Stimulated activated naive CD8-positive, alpha-beta T cell treated with anti-CD3 and anti-CD28 coated beads, Interleukin-15, amount 100 ng/mL, for 72 hours (primary cell): Measurements from ENCODE around the gene GDF9.
A peak's percentile ranks its signal among the peaks of the same experiment; 100 is the strongest.

ENCODE experiments used
- ATAC-seq: fragments of 150-1000 bp; cut with Tn5 transposase; 2 replicates; pipeline ENCODE4 v1.10.0; 2021; ENCODE audit warnings: mild to moderate bottlenecking, moderate library complexity
- DNase-seq, 2 donors: peaks; one replicate each; pipeline ENCODE4 v3.0.0; 2021 to 2022
- H3K27ac Mint-ChIP-seq, 2 donors: one replicate each; pipeline ENCODE4 v1.8.0; 2022; ENCODE audit warnings: mild to moderate bottlenecking in 2 of 2, mixed read lengths in 2 of 2, moderate library complexity in 2 of 2
- H3K27me3 Mint-ChIP-seq: one replicate; pipeline ENCODE4 v1.8.0; 2022; ENCODE audit warnings: mixed read lengths
- H3K4me1 Mint-ChIP-seq: one replicate; pipeline ENCODE4 v1.8.0; 2022; ENCODE audit warnings: mild to moderate bottlenecking, mixed read lengths
- H3K4me3 Mint-ChIP-seq, 2 donors: one replicate each; pipeline ENCODE4 v1.8.0; 2022; ENCODE audit warnings: mild to moderate bottlenecking in 2 of 2, mixed read lengths in 2 of 2, moderate library complexity in 1 of 2
- H3K9me3 Mint-ChIP-seq, 2 donors: one replicate each; pipeline ENCODE4 v1.8.0; 2022; ENCODE audit warnings: mixed read lengths in 2 of 2

GDF9 gene

DNA sequence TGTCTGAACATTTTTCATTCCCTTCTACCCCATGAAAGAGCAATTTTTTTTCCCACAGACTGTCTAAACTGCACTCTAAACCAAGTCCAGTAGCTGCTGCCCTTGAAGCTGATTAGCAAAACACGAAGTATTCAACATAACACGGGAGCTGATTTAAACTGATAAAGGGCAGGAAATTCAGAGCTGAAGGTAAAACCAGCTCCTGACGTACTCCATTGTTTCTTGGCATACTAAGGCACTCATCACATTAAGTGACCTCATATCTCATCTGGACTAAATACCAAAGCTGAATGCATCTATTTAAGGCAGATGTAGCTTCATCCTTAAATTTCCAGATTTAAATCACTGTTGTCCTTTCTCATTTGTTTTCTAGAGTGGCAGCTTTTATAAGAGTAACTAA lies 12.0 kb downstream of the GDF9 start:
- Mint-ChIP-seq H3K4me3 (no peak overlapping the region), H3K4me1 (no peaks in the 10 kb centered on the region), H3K27ac (no peak overlapping the region), H3K9me3 (no peaks in the 10 kb centered on the region), H3K27me3 (no peaks in the 10 kb centered on the region)
- DNase-seq: no peak
- no peak for ATAC-seq

DNA sequence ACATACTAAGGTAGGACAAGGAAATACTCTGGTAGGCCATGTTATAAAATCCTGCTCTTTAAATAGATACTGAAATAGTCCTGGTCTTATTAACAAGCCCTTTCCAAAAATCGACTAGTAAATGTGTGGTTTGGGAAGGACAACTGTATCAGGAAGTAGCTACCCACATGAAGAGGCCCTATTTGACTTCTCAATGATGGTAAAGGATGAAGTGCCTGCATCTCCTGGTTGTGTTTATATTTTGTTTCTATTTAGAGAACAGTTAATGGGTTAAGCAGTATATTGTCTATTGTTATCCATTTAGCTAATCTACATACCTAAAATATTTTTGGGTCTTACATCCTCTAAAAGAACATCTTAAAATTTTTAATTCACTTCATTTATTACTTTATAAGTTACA lies 12.5 kb downstream of the GDF9 start:
- no peak for DNase-seq
- ATAC-seq: no peak
- Mint-ChIP-seq H3K27me3 (no peaks in the 10 kb centered on the region), H3K4me3 (no peak overlapping the region), H3K9me3 (no peaks in the 10 kb centered on the region), H3K27ac (no peak overlapping the region), H3K4me1 (no peaks in the 10 kb centered on the region)

DNA sequence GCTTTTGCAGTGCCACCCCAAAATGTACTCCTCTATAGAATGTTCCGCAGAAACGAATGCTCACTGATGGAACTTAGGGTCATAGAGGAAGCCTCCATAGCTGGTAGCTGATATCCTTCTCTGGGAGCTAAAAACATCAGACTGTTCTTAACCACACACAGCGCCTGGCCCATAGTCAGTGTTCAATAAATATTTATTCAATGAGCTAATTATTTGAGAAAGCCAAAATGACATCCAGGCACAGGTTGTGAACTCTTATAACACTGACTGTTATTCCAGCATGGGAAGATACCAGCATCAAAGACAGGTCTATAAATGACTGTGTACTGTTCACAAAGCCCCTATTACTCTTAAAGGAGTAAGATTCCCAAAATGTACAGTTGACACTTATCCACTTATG lies 12.9 kb downstream of the GDF9 start:
- Mint-ChIP-seq H3K9me3 (no peaks in the 10 kb centered on the region), H3K4me3 (no peak overlapping the region), H3K27me3 (no peaks in the 10 kb centered on the region), H3K27ac (no peak overlapping the region), H3K4me1 (no peaks in the 10 kb centered on the region)
- ATAC-seq: no peak
- DNase-seq: no peak

DNA sequence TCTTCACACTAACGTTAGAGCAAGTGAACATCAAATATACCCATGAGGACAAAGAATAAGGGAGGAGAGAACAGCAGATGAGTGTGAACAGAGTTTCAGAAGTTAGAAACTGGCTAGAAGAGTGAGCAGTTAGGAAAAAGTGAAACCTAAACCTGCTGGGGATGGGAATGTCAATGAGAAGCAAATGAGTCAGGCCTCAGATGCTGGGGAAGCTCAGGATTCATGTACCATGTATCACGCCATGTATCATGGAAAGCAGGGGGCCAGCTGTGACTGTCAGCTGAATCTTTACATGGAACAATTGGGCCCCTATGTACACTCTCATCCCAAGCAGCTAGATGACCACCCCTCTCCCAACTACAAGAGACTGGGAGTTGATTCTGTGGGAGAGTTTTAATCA lies 16.2 kb downstream of the GDF9 start:
- DNase-seq: no peak
- H3K9me3 Mint-ChIP-seq: no peaks in the 10 kb centered on the region
- no peaks in the 10 kb centered on the region for H3K27me3 Mint-ChIP-seq
- H3K4me3 Mint-ChIP-seq: no peak overlapping the region
- ATAC-seq: no peak
- no peaks in the 10 kb centered on the region for H3K4me1 Mint-ChIP-seq
- no peak overlapping the region for H3K27ac Mint-ChIP-seq

DNA sequence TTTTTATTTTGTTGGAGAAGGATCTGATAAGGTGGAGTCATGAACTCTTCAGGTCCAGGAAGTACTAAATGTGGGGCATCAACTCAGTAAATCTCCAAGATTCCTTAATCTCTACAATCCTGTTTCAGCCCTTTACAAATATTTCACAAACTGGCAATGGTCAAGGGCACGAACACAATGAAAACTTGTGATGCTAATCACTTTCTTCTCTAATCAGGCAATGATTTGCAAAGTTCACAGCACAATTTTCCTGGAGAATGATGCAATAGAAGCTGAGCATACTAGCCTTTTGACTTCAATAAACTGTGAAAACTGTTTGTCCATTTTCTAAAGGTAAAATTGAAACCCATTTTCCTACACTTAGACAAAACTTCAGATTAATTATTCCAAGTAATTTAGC lies 16.9 kb downstream of the GDF9 start:
- Mint-ChIP-seq H3K27me3 (no peaks in the 10 kb centered on the region), H3K27ac (no peak overlapping the region), H3K4me1 (no peaks in the 10 kb centered on the region), H3K4me3 (no peak overlapping the region), H3K9me3 (no peaks in the 10 kb centered on the region)
- ATAC-seq: no peak
- no peak for DNase-seq

DNA sequence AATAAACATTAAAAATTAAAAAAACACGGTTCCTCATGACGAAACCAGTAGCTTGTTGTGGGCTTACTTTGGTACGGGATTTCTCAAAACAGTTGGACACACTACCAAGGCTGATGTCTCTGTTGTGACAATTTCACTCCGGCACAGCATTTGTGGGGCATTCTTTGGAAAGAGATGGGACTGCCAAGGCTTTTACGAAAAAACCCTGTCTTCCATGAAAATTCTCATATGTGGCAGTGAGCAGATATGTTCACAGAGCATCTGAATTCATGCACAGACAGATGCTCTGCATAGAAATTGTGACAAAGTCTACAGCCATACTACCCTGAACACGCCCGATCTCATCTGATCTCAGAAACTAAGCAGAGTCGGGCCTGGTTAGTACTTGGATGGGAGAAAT lies 18.0 kb downstream of the GDF9 start:
- no peaks in the 10 kb centered on the region for H3K9me3 Mint-ChIP-seq
- no peaks in the 10 kb centered on the region for H3K27me3 Mint-ChIP-seq
- no peak for DNase-seq
- ATAC-seq: no peak
- H3K4me1 Mint-ChIP-seq: no peaks in the 10 kb centered on the region
- no peak overlapping the region for H3K27ac Mint-ChIP-seq
- H3K4me3 Mint-ChIP-seq: no peak overlapping the region

DNA sequence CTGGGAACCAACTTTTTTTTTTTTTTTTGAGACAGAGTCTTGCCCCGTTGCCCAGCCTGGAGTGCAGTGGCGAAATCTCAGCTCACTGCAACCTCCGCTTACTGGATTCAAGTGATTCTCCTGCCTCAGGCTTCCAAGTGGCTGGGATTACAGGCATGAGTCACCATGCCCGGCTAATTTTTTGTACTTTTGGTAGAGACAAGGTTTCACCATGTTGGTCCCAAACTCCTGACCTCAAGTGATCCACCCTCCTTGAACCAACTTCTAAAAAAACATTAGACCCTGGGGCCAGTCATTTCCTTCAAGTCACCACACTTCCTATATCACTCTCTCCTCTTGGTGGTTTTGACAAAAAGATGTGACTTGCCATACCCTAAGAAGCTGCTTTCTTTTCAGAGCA lies 25.0 kb downstream of the GDF9 start:
- no peaks in the 10 kb centered on the region for H3K9me3 Mint-ChIP-seq
- peak; percentile 64 for ATAC-seq
- no peak for DNase-seq
- peak overlapping the region in 1 of 2 donors; percentile 55 for H3K27ac Mint-ChIP-seq
- H3K27me3 Mint-ChIP-seq: no peaks in the 10 kb centered on the region
- no peak overlapping the region for H3K4me3 Mint-ChIP-seq
- H3K4me1 Mint-ChIP-seq: no peaks in the 10 kb centered on the region

DNA sequence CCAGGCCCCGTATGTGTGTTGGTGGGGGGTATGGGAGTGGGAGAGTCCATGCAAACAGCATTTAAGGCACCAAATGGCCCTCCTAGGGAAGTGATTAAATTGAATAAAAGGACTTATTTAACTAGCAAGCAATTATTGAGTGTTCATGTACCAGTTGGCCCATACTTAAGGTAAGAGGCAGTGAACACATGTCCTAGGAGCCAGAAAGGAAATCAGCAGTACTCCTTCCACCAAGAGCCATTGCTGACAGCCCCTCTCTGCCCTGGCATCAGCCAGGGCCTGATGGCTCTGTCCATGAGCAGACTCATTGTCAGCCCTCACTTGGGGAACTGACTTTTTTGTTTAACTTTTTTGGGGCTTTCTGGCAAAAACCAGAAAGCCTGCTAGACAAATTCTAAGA lies 25.4 kb downstream of the GDF9 start:
- ATAC-seq (no peak), DNase-seq (no peak)
- peak overlapping the region in 1 of 2 donors; percentile 5 for H3K27ac Mint-ChIP-seq
- no peaks in the 10 kb centered on the region for H3K4me1 Mint-ChIP-seq
- H3K9me3 Mint-ChIP-seq: no peaks in the 10 kb centered on the region
- H3K4me3 Mint-ChIP-seq: no peak overlapping the region
- no peaks in the 10 kb centered on the region for H3K27me3 Mint-ChIP-seq

DNA sequence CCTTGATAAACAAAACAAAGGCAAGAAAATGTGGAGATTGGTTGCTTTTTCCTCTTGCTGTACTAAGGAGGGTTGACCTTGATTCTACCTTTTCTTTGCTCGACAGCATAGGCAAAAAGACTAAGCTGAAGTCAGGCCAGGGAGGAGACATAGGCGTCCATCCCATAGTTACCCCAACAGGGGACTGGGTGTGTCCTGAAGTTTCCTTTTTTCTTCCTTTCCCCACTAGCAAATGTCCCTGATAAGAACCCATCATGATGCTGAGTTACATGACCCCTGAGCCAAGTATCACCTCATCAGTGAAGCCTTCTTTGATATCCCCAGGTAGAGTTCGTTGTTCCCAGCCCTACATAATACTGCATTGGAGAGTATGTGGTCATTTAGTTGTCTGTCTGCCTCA lies 26.0 kb downstream of the GDF9 start:
- Mint-ChIP-seq H3K4me3 (no peak overlapping the region), H3K4me1 (no peaks in the 10 kb centered on the region), H3K27me3 (no peaks in the 10 kb centered on the region), H3K9me3 (no peaks in the 10 kb centered on the region), H3K27ac (no peak overlapping the region)
- ATAC-seq (no peak), DNase-seq (no peak)

DNA sequence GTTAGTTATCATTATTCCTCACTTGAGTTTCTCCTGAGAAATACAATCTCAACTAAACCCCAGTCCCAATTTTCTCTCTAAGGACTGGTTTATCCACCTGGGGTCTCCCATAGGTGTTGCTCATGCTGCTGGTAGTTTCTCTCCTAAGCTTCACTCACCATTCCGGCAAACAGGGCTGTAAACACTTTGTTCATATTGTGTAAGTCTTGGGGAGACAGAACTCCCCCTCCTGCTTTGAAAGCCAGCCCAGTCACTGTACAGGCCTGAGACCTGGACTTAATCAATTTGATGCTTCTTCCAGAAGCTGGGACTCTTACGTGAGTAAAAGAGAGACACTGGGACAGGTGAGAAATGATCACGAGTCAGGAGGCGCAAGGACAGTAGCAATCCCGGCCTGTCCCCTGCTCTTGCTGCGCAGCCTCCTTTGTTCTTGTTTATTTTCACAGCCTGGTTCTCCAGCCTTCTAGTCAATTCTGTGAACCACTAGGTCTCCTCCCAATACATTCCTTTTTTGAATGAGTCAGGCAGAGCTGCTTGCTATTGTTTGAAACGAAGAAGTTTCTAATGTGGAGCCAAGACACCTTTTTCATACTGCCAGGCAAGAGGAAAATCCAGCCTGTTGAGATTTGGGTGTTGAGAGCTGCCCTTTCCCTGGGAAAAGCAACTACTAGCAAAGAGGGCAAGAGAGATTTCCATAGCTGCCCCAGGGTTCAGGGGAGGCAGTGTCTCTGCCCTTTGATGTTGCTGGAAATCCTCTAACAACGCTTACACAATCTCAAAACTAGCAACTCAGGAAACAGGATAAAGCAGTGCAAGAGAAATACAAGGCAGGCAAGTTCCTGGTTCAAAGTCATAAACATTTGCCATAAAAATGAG lies 26.6 kb downstream of the GDF9 start:
- no peaks in the 10 kb centered on the region for H3K4me1 Mint-ChIP-seq
- no peaks in the 10 kb centered on the region for H3K27me3 Mint-ChIP-seq
- no peaks in the 10 kb centered on the region for H3K9me3 Mint-ChIP-seq
- no peak overlapping the region for H3K4me3 Mint-ChIP-seq
- DNase-seq: no peak
- no peak overlapping the region for H3K27ac Mint-ChIP-seq
- ATAC-seq: no peak

DNA sequence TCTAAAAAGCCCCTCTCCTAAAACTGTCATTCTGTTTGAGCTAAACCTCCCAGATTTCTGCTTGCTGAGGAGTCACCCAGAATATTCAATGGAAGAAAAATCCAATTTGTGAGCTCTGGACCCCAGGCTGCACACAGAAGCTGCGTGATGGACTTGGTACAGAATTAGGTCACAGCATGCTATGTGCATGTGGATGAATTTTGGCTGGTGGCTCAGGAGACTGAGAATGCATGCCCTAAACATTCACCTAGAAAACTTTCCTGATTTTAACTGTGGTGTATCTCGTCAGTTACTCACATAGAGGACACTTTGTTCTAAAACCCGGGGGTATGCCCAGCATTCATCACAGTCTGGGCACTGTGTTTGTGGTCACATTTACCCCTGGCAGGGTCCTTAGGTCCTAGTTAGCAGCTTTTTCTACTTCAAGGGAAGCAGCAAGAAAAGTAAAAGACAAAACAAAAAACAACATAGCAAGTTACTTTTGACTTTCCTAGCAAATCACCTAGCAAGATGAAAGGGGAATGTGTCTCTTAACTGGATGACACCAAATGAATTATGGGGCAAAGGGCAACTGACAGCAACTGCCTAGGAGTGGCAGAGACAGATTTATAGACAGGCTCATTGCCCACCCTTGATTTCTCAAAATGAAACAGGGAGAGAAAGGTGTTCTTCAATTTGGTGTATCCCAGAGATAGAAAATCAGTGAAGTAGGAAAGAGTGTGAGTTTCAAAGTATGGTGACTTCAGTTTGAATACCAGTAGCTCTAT lies 27.6 kb downstream of the GDF9 start:
- H3K9me3 Mint-ChIP-seq: no peaks in the 10 kb centered on the region
- ATAC-seq (no peak), DNase-seq (no peak)
- no peak overlapping the region for H3K27ac Mint-ChIP-seq
- no peaks in the 10 kb centered on the region for H3K27me3 Mint-ChIP-seq
- H3K4me3 Mint-ChIP-seq: no peak overlapping the region
- no peaks in the 10 kb centered on the region for H3K4me1 Mint-ChIP-seq

DNA sequence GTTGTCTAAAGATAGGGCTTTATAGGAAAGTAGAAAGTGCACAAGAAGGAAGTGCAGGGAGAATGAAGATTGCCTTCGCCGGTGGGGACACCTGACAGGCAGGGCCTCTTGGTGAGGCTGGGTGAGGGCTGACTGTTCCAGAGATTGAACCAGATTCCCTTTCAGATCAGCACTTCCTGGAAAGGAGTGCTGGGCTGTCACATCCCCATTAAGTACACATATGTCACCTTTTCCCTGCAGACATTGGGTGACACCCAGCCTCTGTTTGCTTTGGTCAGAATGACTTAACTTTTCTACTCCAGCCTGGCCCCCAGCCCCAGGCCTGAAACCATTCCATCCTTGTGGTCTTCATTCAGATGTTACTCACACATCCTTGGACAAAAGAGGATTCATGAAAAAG lies 28.4 kb downstream of the GDF9 start:
- no peak for DNase-seq
- Mint-ChIP-seq H3K9me3 (no peaks in the 10 kb centered on the region), H3K27ac (no peak overlapping the region), H3K27me3 (peaks cover 4% of the 10 kb centered on the region), H3K4me3 (no peak overlapping the region), H3K4me1 (no peaks in the 10 kb centered on the region)
- ATAC-seq: no peak

DNA sequence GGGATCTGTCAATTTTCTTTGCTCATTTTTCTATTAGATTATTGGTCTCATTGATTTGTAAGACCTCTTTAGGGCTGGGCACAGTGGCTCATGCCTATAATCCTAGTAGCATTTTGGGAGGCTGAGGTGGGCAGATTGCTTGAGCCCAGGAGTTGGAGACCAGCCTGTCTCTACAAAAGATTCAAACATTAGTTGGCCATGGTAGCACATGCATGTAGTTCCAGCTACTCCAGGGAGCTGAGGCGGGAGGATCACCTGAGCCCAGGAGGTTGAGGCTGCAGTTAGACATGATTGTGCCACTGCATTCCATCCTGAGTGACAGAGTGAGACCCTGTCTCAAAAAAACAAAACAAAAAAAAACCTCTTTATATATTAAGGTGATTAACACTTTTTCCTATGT lies 29.4 kb downstream of the GDF9 start:
- Mint-ChIP-seq H3K9me3 (no peaks in the 10 kb centered on the region), H3K27me3 (peaks cover 9% of the 10 kb centered on the region), H3K4me3 (no peak overlapping the region), H3K4me1 (no peaks in the 10 kb centered on the region), H3K27ac (no peak overlapping the region)
- ATAC-seq: no peak
- no peak for DNase-seq

DNA sequence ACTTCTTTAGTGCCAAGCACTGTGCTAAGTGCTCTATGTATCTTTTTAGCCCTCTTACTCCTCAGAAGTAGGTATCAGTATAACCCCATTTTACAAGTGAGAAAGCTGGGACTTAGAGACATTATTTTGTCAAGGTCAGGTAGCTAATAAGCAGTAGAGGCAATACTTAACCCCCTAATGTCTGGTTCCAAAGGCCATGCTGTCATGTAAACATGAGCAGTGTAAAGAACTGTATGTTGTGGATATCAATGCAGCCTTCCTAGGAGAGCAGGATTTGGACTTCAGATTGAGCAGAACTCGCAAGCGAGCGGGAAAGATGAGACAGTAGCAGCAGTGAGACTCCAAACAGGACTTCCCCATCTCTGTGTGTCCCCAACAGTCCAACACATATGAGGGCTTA lies 32.2 kb downstream of the GDF9 start:
- peaks cover 31% of the 10 kb centered on the region for H3K27me3 Mint-ChIP-seq
- H3K27ac Mint-ChIP-seq: no peak overlapping the region
- DNase-seq (no peak), ATAC-seq (no peak)
- H3K9me3 Mint-ChIP-seq: no peaks in the 10 kb centered on the region
- H3K4me1 Mint-ChIP-seq: peaks cover 17% of the 10 kb centered on the region
- H3K4me3 Mint-ChIP-seq: no peak overlapping the region

DNA sequence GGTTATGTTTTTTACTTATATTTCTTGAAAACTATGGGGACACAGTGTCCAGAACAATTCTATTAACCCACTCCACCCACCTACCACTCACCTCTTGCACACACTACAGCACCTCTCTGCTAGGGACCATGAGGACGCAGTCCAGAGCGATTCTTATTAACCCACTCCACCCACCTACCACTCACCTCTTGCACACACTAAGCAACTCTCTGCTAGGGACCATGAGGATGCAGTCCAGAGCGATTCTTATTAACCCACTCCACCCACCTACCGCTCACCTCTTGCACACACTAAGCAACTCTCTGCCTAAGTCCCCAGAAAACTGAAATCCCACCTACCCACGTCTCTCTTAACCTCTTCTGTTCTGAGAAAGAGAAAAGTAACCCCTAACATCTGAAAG lies 33.7 kb downstream of the GDF9 start:
- H3K4me1 Mint-ChIP-seq: peaks cover 23% of the 10 kb centered on the region
- no peak overlapping the region for H3K27ac Mint-ChIP-seq
- no peak overlapping the region for H3K4me3 Mint-ChIP-seq
- ATAC-seq (no peak), DNase-seq (no peak)
- no peaks in the 10 kb centered on the region for H3K9me3 Mint-ChIP-seq
- peaks cover 45% of the 10 kb centered on the region for H3K27me3 Mint-ChIP-seq

DNA sequence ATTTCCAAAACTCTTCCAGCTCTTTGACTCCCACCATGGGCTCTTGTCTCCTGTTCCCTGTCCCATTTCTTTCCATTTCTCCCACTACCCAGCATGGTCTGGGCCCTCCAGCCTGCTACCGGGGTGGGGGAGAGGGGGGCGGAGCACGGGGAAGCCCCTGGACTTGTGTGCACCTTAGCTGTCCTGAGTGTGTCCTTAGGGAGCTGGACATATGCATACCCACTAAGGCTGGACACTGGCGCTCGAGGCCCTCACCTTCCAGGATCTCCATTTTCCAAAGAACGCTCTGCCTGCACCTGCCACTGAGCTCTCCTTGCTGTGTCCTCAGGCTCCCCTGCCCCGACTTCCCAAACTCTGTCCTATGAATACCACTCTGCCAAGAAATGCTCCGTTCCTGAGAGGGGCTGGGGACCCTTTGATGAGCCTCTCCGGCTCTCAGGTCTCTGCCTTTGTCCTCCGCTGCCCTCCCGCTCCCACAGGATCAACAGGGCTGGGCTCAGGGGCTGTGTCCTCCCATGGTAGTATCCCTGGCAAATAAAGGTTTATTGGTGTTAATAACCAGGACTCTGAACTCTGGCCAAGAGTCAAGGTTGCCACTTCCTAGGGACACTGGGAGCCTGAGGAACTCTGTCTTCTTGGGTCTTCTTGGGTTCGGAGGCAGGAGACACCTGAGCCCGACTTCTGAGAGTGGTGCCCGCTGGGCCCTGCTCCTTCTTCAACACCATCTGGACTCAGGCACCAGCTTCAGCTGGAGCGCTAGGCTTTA lies 35.0 kb downstream of the GDF9 start:
- DNase-seq: no peak
- no peaks in the 10 kb centered on the region for H3K9me3 Mint-ChIP-seq
- H3K27ac Mint-ChIP-seq: peak overlapping the region; percentile 61 to 88
- ATAC-seq: no peak
- H3K4me3 Mint-ChIP-seq: peak overlapping the region; percentile 76 to 79
- H3K4me1 Mint-ChIP-seq: peaks cover 34% of the 10 kb centered on the region
- peaks cover 59% of the 10 kb centered on the region for H3K27me3 Mint-ChIP-seq
